ENCODE measurements around the gene ZNF69. TPM values are rescaled to one million over a fixed set of nuclear protein-coding genes. Genes with fewer than 3 reads are reported as not detected.
"Not testable (repeated sequence)": the region's sequence is repeated elsewhere in the genome, so short reads cannot be mapped to it uniquely, and the experiment has no call there.

ZNF69 gene
- total RNA-seq, 1 experiment from 2014 or later = 4.4 TPM

- no peaks in the 10 kb centered on the region for H3K27me3 ChIP-seq (ENCODE audit: insufficient read depth, low read depth)
- DNase-seq = no peak
- peaks cover 41% of the 10 kb centered on the region for H3K79me2 ChIP-seq (ENCODE audit: low read depth)
- H3K9me3 ChIP-seq (ENCODE audit: insufficient read depth, low read depth) = peaks cover 18% of the 10 kb centered on the region
- ChIA-PET CTCF (interaction anchor here (0.7 kb wide), 1 partner anchor 901 kb away, joined by 3 read pairs; no protein-coding TSS in a partner anchor), POLR2A (ENCODE audit: unreplicated experiment) (interaction anchor here (0.7 kb wide), 1 partner anchor 303 kb away, joined by 14 read pairs; no protein-coding TSS in a partner anchor)
- intact Hi-C loops (cut with micrococcal nuclease; ENCODE audit: unreplicated experiment) = no loop called here
- no peaks in the 10 kb centered on the region for H3K9me2 ChIP-seq (ENCODE audit: insufficient read depth)
- H3K4me2 ChIP-seq = no peak overlapping the region; the same call in 1 of the 2 replicates
- no peak overlapping the region for H2AFZ ChIP-seq
- TF ChIP-seq CTCF (conservative IDR thresholded peaks at IDR 0.05) (no peak), EZH2 (IDR thresholded peaks at IDR 0.05; ENCODE audit: low read depth) (no peak)
- H3K4me3 ChIP-seq = no peak overlapping the region
- BruUV-seq (replicated peaks) = no TSS peak
- H3F3A ChIP-seq (ENCODE audit: insufficient read depth, low read depth) = peaks cover 11% of the 10 kb centered on the region
- H3K27ac ChIP-seq = no peak overlapping the region
- H3K36me3 ChIP-seq (ENCODE audit: low read depth) = peaks cover 25% of the 10 kb centered on the region
- H3K4me1 ChIP-seq (replicated peaks; ENCODE audit: insufficient read depth) = peaks cover 21% of the 10 kb centered on the region
- H4K20me1 ChIP-seq (ENCODE audit: insufficient read depth) = no peaks in the 10 kb centered on the region
These were observed 39.6 kb downstream of the ZNF69 start for GRCh38 chr19:11927227-11927626.

- ChIA-PET POLR2A (ENCODE audit: unreplicated experiment) (no interaction called here), CTCF (no interaction called here)
- H3K36me3 ChIP-seq (ENCODE audit: low read depth) = peaks cover 37% of the 10 kb centered on the region
- no peak for DNase-seq
- intact Hi-C loops (cut with micrococcal nuclease; ENCODE audit: unreplicated experiment) = no loop called here
- no peak overlapping the region for H3K4me3 ChIP-seq
- peaks cover 41% of the 10 kb centered on the region for H3K79me2 ChIP-seq (ENCODE audit: low read depth)
- no peaks in the 10 kb centered on the region for H4K20me1 ChIP-seq (ENCODE audit: insufficient read depth)
- no peak for TF ChIP-seq EZH2 (IDR thresholded peaks at IDR 0.05; ENCODE audit: low read depth)
- no peak for TF ChIP-seq CTCF (conservative IDR thresholded peaks at IDR 0.05)
- no peak overlapping the region for H2AFZ ChIP-seq
- H3K4me2 ChIP-seq = no peak overlapping the region
- H3K9me3 ChIP-seq (ENCODE audit: insufficient read depth, low read depth) = peaks cover 38% of the 10 kb centered on the region
- no peaks in the 10 kb centered on the region for H3K27me3 ChIP-seq (ENCODE audit: insufficient read depth, low read depth)
- H3K27ac ChIP-seq = no peak overlapping the region
- H3K4me1 ChIP-seq (replicated peaks; ENCODE audit: insufficient read depth) = peaks cover 4% of the 10 kb centered on the region
- BruUV-seq (replicated peaks) = no TSS peak
- no peaks in the 10 kb centered on the region for H3F3A ChIP-seq (ENCODE audit: insufficient read depth, low read depth)
- H3K9me2 ChIP-seq (ENCODE audit: insufficient read depth) = no peaks in the 10 kb centered on the region
These were observed 43.5 kb downstream of the ZNF69 start for GRCh38 chr19:11931051-11931450.

- Histone ChIP-seq H3K27me3 (ENCODE audit: insufficient read depth, low read depth) (no peaks in the 10 kb centered on the region), H3K9me2 (ENCODE audit: insufficient read depth) (no peaks in the 10 kb centered on the region), H3K36me3 (ENCODE audit: low read depth) (peaks cover 37% of the 10 kb centered on the region), H3K4me2 (no peak overlapping the region), H3K4me3 (no peak overlapping the region), H3K9me3 (ENCODE audit: insufficient read depth, low read depth) (peaks cover 42% of the 10 kb centered on the region), H3K27ac (no peak overlapping the region), H2AFZ (no peak overlapping the region), H3K4me1 (replicated peaks; ENCODE audit: insufficient read depth) (no peaks in the 10 kb centered on the region), H3K79me2 (ENCODE audit: low read depth) (peaks cover 37% of the 10 kb centered on the region), H4K20me1 (ENCODE audit: insufficient read depth) (no peaks in the 10 kb centered on the region), H3F3A (ENCODE audit: insufficient read depth, low read depth) (no peaks in the 10 kb centered on the region)
- no peak for TF ChIP-seq EZH2 (IDR thresholded peaks at IDR 0.05; ENCODE audit: low read depth)
- no peak for TF ChIP-seq CTCF (conservative IDR thresholded peaks at IDR 0.05)
- intact Hi-C loops (cut with micrococcal nuclease; ENCODE audit: unreplicated experiment) = no loop called here
- DNase-seq = no peak
- CTCF ChIA-PET = no interaction called here
- no TSS peak for BruUV-seq (replicated peaks)
- POLR2A ChIA-PET (ENCODE audit: unreplicated experiment) = no interaction called here
These were observed 43.9 kb downstream of the ZNF69 start for GRCh38 chr19:11931513-11931912.

DNA sequence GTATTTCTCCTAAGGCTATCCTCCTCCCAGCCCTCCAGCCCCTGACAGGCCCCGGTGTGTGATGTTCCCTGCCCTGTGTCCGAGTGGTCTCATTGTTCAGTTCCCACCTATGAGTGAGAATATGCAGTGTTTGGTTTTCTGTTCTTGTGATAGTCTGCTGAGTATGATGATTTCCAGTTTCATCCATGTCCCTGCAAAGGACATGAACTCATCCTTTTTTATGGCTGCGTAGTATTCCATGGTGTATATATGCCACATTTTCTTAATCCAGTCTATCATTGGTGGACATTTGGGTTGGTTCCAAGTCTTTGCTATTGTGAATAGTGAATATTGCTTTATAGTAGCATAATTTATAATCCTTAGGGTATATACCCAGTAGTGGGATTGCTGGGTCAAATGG, 48.2 kb downstream of the ZNF69 start:
- DNase-seq; CTCF ChIA-PET; H3K9me2 ChIP-seq (ENCODE audit: insufficient read depth); H2AFZ ChIP-seq; H3K27me3 ChIP-seq (ENCODE audit: insufficient read depth, low read depth); H3K4me2 ChIP-seq; H3F3A ChIP-seq (ENCODE audit: insufficient read depth, low read depth); H4K20me1 ChIP-seq (ENCODE audit: insufficient read depth); POLR2A ChIA-PET (ENCODE audit: unreplicated experiment); H3K4me3 ChIP-seq; BruUV-seq (replicated peaks); H3K27ac ChIP-seq; H3K4me1 ChIP-seq (replicated peaks; ENCODE audit: insufficient read depth); intact Hi-C loops (cut with micrococcal nuclease; ENCODE audit: unreplicated experiment): not testable (repeated sequence)
- peaks cover 61% of the 10 kb centered on the region for H3K9me3 ChIP-seq (ENCODE audit: insufficient read depth, low read depth)
- H3K36me3 ChIP-seq (ENCODE audit: low read depth) = peaks cover 49% of the 10 kb centered on the region
- H3K79me2 ChIP-seq (ENCODE audit: low read depth) = peaks cover 34% of the 10 kb centered on the region

- peaks cover 76% of the 10 kb centered on the region for H3K9me3 ChIP-seq (ENCODE audit: insufficient read depth, low read depth)
- H3K27me3 ChIP-seq (ENCODE audit: insufficient read depth, low read depth); intact Hi-C loops (cut with micrococcal nuclease; ENCODE audit: unreplicated experiment); H3F3A ChIP-seq (ENCODE audit: insufficient read depth, low read depth); H3K4me1 ChIP-seq (replicated peaks; ENCODE audit: insufficient read depth); H3K27ac ChIP-seq; DNase-seq; H4K20me1 ChIP-seq (ENCODE audit: insufficient read depth); CTCF ChIA-PET; BruUV-seq (replicated peaks); H3K4me3 ChIP-seq; H3K4me2 ChIP-seq; POLR2A ChIA-PET (ENCODE audit: unreplicated experiment); H2AFZ ChIP-seq; H3K9me2 ChIP-seq (ENCODE audit: insufficient read depth): not testable (repeated sequence)
- peaks cover 50% of the 10 kb centered on the region for H3K36me3 ChIP-seq (ENCODE audit: low read depth)
- H3K79me2 ChIP-seq (ENCODE audit: low read depth) = peaks cover 25% of the 10 kb centered on the region
These were observed 50.8 kb downstream of the ZNF69 start for GRCh38 chr19:11938383-11938782.
